Ovary (tissue), 9 donors: Measurements from ENCODE around the gene GPR3. TPM values are rescaled to one million over a fixed set of nuclear protein-coding genes. Genes with fewer than 3 reads are reported as not detected.

ENCODE experiments used
- DNase-seq, 5 donors: peaks; one replicate each; pipeline ENCODE4 v3.0.0-alpha.2; 2019 to 2020
- H3K27ac ChIP-seq, 2 donors: fragments of 200-600 bp; one replicate each; pipeline versions ENCODE4 v1.5.1 to v1.8.0; 2019 to 2022
- H3K27me3 ChIP-seq: fragments of 200-600 bp; one replicate; pipeline ENCODE4 v1.8.0; 2022
- H3K36me3 ChIP-seq: fragments of 200-600 bp; sonication (generic); one replicate; pipeline ENCODE4 v1.5.1; 2019
- H3K4me1 ChIP-seq: one replicate; pipeline ENCODE4 v1.8.1; 2013; ENCODE audit warnings: mild to moderate bottlenecking, moderate library complexity; ENCODE audit not compliant: insufficient read depth
- H3K4me3 ChIP-seq: fragments of 200-600 bp; sonication (generic); one replicate; pipeline ENCODE4 v1.5.1; 2017
- H3K9me3 ChIP-seq, 2 donors: fragments of 200-600 bp in 1 of 2; sonication (generic) in 1 of 2; one replicate each; pipeline versions ENCODE4 v1.5.1 to v1.8.1; 2013 to 2019; ENCODE audit warnings: mild to moderate bottlenecking in 1 of 2, moderate library complexity in 1 of 2
- CTCF ChIP-seq, 3 donors: fragments of 450-650 bp in 2 of 3; fragments of 200-600 bp in 1 of 3; IDR thresholded peaks; one replicate each; pipeline versions ENCODE4 v1.5.1 to v1.8.0; 2016 to 2022; ENCODE audit warnings: antibody characterized with exemption in 3 of 3, mild to moderate bottlenecking in 1 of 3
- EP300 ChIP-seq: sonication (generic); formaldehyde crosslinking; IDR thresholded peaks from one replicate; pipeline ENCODE4 v1.6.1; 2017; ENCODE audit warnings: antibody characterized with exemption
- POLR2A ChIP-seq: fragments of 450-650 bp; IDR thresholded peaks from one replicate; pipeline ENCODE4 v1.6.1; 2017; ENCODE audit warnings: antibody characterized with exemption, mild to moderate bottlenecking, moderate library complexity
- WGBS, 3 donors: extraction: QIAGEN DNeasy Blood & Tissue Kit in 1 of 3; methylation state at CpG; one replicate each; pipeline versions ENCODE4 v1.1.5 to v1.1.7; 2013 to 2017; 5-methylcytosine and 5-hydroxymethylcytosine counted together
- intact Hi-C, 4 donors: fragments of 100-400 bp; cut with DNase I; formaldehyde crosslinking; loops; one replicate each; pipeline versions ENCODE4 v1.11.0 to v1.15.1; 2022 to 2023
- polyA plus RNA-seq, 2 donors: library from polyadenylated mRNA; stranded (reverse); fragments of 200-250 nt in 1 of 2; fragments of 350-450 nt in 1 of 2; fragmentation: Illumina TruSeq in 1 of 2; extraction: RNeasy Lipid Tissue Mini Kit (QIAGEN cat#74804) in 1 of 2; gene quantifications; one replicate each; pipeline ENCODE4 v1.2.3, GENCODE V29; 2013 to 2014
- total RNA-seq, 7 donors: library from RNA; depleted of rRNA in 2 of 7; stranded (reverse); fragments of >200 nt in 2 of 7; fragmentation: NEBNext Ultra II Directional in 3 of 7; extraction: Animal tissue kit (Norgen Biotek cat#: 25700) in 3 of 7; gene quantifications; one replicate each; pipeline versions ENCODE4 v1.1.0 to v1.2.4, GENCODE V29; 2016 to 2023
- donor health status: DM: no; HTN: no; CAD: no; lungs with moderate emphysema.
- donor health status: DM: no; HTN: no; CAD: no.
- donor health status: Bipolar disorder and iron deficiency.
- donor health status: DM: yes; HTN: yes; CAD: no.
- donor health status: DM: no; HTN: no; CAD: no.
- donor health status: DM: yes; HTN: yes; CAD: no.

GPR3 gene
- total and polyA plus RNA-seq, 9 donors = 0.12 to 0.87 (median 0.30) TPM; not detected in 1

GRCh38 chr1:27417713-27418112 lies 25.3 kb downstream of the GPR3 start:
- Histone ChIP-seq H3K27me3 (no peaks in the 10 kb centered on the region), H3K27ac (peak overlapping the region in 1 of 2 donors; percentile 47), H3K36me3 (no peaks in the 10 kb centered on the region), H3K4me3 (no peak overlapping the region), H3K4me1 (peaks cover 1% of the 10 kb centered on the region), H3K9me3 (no peaks in the 10 kb centered on the region)
- intact Hi-C loops = loop anchor here in 1 of 4 donors (5.0 kb wide), 1 partner anchor 185 kb away; the partner anchor contains the start of gene AHDC1
- TF ChIP-seq EP300 (no peak), POLR2A (no peak), CTCF (IDR thresholded peaks at IDR 0.05) (no peak)
- WGBS, 3 donors = 79 to 84% (median 83%) methylated on average over 3 of the region's 3 CpGs
- no peak for DNase-seq

GRCh38 chr1:27418326-27419185 lies 26.1 kb downstream of the GPR3 start:
- H3K4me1 ChIP-seq = peaks cover 1% of the 10 kb centered on the region
- no peak overlapping the region for H3K4me3 ChIP-seq
- TF ChIP-seq CTCF (IDR thresholded peaks at IDR 0.05) = no peak
- TF ChIP-seq EP300 = no peak
- no peak for TF ChIP-seq POLR2A
- 26 to 29% (median 26%) methylated on average over 14 of the region's 14 CpGs for WGBS, 3 donors
- peak overlapping the region in 1 of 2 donors; percentile 47 for H3K27ac ChIP-seq
- intact Hi-C loops = loop anchor here in 1 of 4 donors (5.0 kb wide), 1 partner anchor 184 kb away; the partner anchor contains the start of gene AHDC1
- no peaks in the 10 kb centered on the region for H3K27me3 ChIP-seq
- peak in 3 of 5 donors; percentile 52 to 74 (median 70) for DNase-seq
- H3K36me3 ChIP-seq = no peaks in the 10 kb centered on the region
- H3K9me3 ChIP-seq = no peaks in the 10 kb centered on the region

- Histone ChIP-seq H3K4me1 (peaks cover 4% of the 10 kb centered on the region), H3K4me3 (no peak overlapping the region), H3K9me3 (no peaks in the 10 kb centered on the region), H3K27ac (no peak overlapping the region), H3K27me3 (no peaks in the 10 kb centered on the region), H3K36me3 (no peaks in the 10 kb centered on the region)
- intact Hi-C loops = no loop called here
- TF ChIP-seq POLR2A = no peak
- 76 to 86% (median 81%) methylated on average over 4 of the region's 4 CpGs for WGBS, 3 donors
- no peak for DNase-seq
These were observed 31.3 kb downstream of the GPR3 start for GRCh38 chr1:27423709-27424108.

- Histone ChIP-seq H3K4me3 (no peak overlapping the region), H3K27me3 (no peaks in the 10 kb centered on the region), H3K36me3 (no peaks in the 10 kb centered on the region), H3K27ac (no peak overlapping the region), H3K4me1 (peaks cover 11% of the 10 kb centered on the region), H3K9me3 (no peaks in the 10 kb centered on the region)
- no peak for DNase-seq
- intact Hi-C loops = no loop called here
- 66 to 74% (median 70%) methylated on average over 2 of the region's 2 CpGs for WGBS, 3 donors
- TF ChIP-seq POLR2A (no peak), EP300 (no peak), CTCF (IDR thresholded peaks at IDR 0.05) (no peak)
These were observed 34.9 kb downstream of the GPR3 start for GRCh38 chr1:27427329-27427728.

- Histone ChIP-seq H3K27ac (no peak overlapping the region), H3K4me1 (peaks cover 11% of the 10 kb centered on the region), H3K36me3 (no peaks in the 10 kb centered on the region), H3K9me3 (no peaks in the 10 kb centered on the region), H3K27me3 (no peaks in the 10 kb centered on the region), H3K4me3 (no peak overlapping the region)
- TF ChIP-seq EP300 (no peak), CTCF (IDR thresholded peaks at IDR 0.05) (no peak), POLR2A (no peak)
- 47 to 62% (median 49%) methylated on average over 2 of the region's 2 CpGs for WGBS, 3 donors
- intact Hi-C loops = no loop called here
- DNase-seq = no peak
These were observed 35.4 kb downstream of the GPR3 start for GRCh38 chr1:27427816-27428315.
